T-helper 1 cell treated with Interleukin-12 subunit alpha and Interleukin-12 subunit beta and Interleukin-4 antibody, amounts not matched to agents 30 μg/mL and 1 μg/mL, for 36 hours (primary cell): ENCODE results near the gene KIF26B.
A peak's percentile ranks its signal among the peaks of the same experiment; 100 is the strongest.
"Not testable (repeated sequence)": the region's sequence is repeated elsewhere in the genome, so short reads cannot be mapped to it uniquely, and the experiment has no call there.

Experiments
- H3K27ac Mint-ChIP-seq: one replicate; pipeline ENCODE4 v1.8.0; 2021; ENCODE audit warnings: mild to moderate bottlenecking, mixed read lengths
- H3K27me3 Mint-ChIP-seq: one replicate; pipeline ENCODE4 v1.8.0; 2021; ENCODE audit warnings: low read depth, mixed read lengths
- H3K36me3 Mint-ChIP-seq: one replicate; pipeline ENCODE4 v1.8.0; 2021; ENCODE audit warnings: low read depth, mixed read lengths
- H3K4me1 Mint-ChIP-seq: one replicate; pipeline ENCODE4 v1.8.0; 2021; ENCODE audit warnings: low read depth, mixed read lengths
- H3K4me3 Mint-ChIP-seq: one replicate; pipeline ENCODE4 v1.8.0; 2021; ENCODE audit warnings: mild to moderate bottlenecking, moderate library complexity, mixed read lengths
- H3K9me3 Mint-ChIP-seq: one replicate; pipeline ENCODE4 v1.8.0; 2021; ENCODE audit warnings: mixed read lengths

KIF26B gene

GRCh38 chr1:245124644-245125043, 30.1 kb upstream of the KIF26B start:
- no peaks in the 10 kb centered on the region for H3K36me3 Mint-ChIP-seq
- H3K4me1 Mint-ChIP-seq = no peaks in the 10 kb centered on the region
- no peaks in the 10 kb centered on the region for H3K9me3 Mint-ChIP-seq
- H3K4me3 Mint-ChIP-seq = no peak overlapping the region
- no peak overlapping the region for H3K27ac Mint-ChIP-seq
- peaks cover 3% of the 10 kb centered on the region for H3K27me3 Mint-ChIP-seq

- Mint-ChIP-seq H3K4me1 (no peaks in the 10 kb centered on the region), H3K27ac (no peak overlapping the region), H3K27me3 (peaks cover 3% of the 10 kb centered on the region), H3K4me3 (no peak overlapping the region), H3K9me3 (no peaks in the 10 kb centered on the region), H3K36me3 (no peaks in the 10 kb centered on the region)
Measured at GRCh38 chr1:245126530-245126929, 28.3 kb upstream of the KIF26B start.

- peaks cover 3% of the 10 kb centered on the region for H3K27me3 Mint-ChIP-seq
- H3K36me3 Mint-ChIP-seq = no peaks in the 10 kb centered on the region
- H3K4me1 Mint-ChIP-seq = no peaks in the 10 kb centered on the region
- no peak overlapping the region for H3K4me3 Mint-ChIP-seq
- H3K9me3 Mint-ChIP-seq = no peaks in the 10 kb centered on the region
- no peak overlapping the region for H3K27ac Mint-ChIP-seq
Measured at GRCh38 chr1:245128381-245129101, 26.2 kb upstream of the KIF26B start.

DNA sequence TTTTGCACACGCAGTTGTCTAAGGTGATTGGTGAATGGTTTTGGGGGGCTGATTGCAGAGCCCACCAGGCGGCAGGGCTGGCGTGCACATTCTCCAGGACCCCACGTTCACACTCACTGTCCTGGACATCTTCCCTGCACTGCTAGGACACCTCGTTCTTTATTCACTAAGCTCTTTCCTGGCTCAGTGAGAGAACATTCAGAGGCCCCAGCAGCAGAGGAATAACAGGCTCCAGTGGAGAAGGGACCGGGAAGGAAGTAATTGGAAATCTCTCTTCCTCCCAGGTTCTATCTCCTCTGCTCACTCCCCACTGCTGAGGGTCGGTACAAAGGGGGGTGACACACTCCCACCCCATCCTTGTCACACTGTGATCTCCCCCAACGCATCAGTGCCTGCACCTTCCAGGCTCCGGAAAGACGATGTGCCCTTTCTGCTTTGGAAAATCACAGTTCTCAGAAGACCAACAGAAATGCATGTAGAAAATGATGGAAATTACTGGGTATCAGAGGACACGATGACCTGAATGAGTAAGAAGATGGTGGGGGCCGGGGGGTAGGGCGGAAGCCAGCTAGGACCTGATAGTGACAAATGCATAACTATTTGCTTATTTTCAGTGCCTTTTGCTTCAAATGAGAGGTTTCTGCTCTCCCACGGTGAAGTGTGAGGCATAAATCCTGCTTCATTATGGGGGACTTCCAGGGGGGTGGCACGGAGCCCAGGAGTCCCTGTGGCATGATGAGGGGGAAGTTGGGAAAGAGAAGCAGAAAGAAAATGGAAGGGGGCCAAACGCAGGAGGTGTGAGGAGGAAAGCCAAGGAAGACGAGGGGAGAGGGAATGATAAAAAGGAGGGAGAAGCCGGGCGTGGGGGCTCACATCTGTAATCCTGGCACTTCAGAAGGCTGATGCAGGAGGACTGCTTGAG, 25.2 kb upstream of the KIF26B start:
- Mint-ChIP-seq H3K27ac (no peak overlapping the region), H3K4me1 (no peaks in the 10 kb centered on the region), H3K9me3 (no peaks in the 10 kb centered on the region), H3K36me3 (no peaks in the 10 kb centered on the region), H3K27me3 (peaks cover 3% of the 10 kb centered on the region), H3K4me3 (no peak overlapping the region)

- H3K27me3 Mint-ChIP-seq, H3K4me3 Mint-ChIP-seq, H3K36me3 Mint-ChIP-seq, H3K27ac Mint-ChIP-seq, H3K4me1 Mint-ChIP-seq, H3K9me3 Mint-ChIP-seq: not testable (repeated sequence)
Measured at GRCh38 chr1:245130281-245131025, 24.3 kb upstream of the KIF26B start.

DNA sequence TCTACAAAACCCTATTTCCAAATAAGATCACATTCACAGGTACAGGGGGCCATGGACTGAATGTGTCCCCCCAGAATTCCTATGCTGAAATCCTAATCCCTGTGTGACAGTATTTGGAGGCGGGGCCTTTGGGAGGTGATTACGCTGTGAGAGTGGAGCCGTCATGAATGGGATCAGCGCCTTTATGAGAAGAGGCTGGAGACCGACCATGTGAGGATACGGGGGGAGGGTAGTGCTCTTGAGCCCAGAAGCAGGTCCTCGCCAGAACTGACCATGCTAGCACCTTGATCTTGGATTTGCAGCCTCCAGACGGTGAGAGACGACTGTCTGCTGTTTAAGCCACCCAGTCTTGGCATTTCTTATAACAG, 23.8 kb upstream of the KIF26B start:
- no peaks in the 10 kb centered on the region for H3K36me3 Mint-ChIP-seq
- no peaks in the 10 kb centered on the region for H3K9me3 Mint-ChIP-seq
- H3K27ac Mint-ChIP-seq = no peak overlapping the region
- no peak overlapping the region for H3K4me3 Mint-ChIP-seq
- no peaks in the 10 kb centered on the region for H3K4me1 Mint-ChIP-seq
- no peaks in the 10 kb centered on the region for H3K27me3 Mint-ChIP-seq

GRCh38 chr1:245132771-245133170, 22.0 kb upstream of the KIF26B start:
- Mint-ChIP-seq H3K4me1 (no peaks in the 10 kb centered on the region), H3K9me3 (no peaks in the 10 kb centered on the region), H3K27me3 (no peaks in the 10 kb centered on the region), H3K4me3 (no peak overlapping the region), H3K27ac (no peak overlapping the region), H3K36me3 (no peaks in the 10 kb centered on the region)

DNA sequence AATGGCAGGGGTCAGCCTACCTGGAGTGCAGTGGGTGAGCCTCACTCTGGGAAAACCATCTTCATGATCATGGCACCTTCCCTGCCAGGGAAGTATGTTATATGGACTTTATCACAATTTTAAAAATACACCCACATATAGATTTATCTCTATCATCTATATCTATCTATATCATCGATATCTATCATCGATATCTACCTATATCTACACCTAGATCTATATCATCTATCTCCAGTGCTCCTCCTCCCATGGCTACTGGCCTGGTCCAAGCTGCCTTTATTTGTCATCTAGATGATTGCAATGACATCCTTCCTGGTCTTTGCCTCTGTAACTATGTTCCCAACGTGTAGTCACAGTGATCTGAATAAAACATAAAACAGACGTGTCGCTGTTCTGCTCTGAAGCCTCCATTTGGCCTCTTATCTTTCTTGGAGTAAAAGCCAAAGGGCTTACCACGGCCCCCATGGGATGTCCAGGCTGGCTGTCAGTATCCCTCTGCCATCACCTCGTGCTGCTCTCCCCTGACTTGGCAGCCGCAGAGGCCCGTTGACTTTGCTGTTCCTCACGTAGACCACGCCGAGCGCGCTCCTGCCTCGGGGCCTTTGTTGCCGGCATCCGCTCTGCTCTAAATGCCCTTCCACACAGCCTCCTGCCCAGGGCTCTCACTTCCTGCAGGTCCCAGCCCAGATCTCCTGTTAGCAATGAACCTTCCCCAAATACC, 20.6 kb upstream of the KIF26B start:
- H3K9me3 Mint-ChIP-seq = no peaks in the 10 kb centered on the region
- no peaks in the 10 kb centered on the region for H3K27me3 Mint-ChIP-seq
- H3K4me1 Mint-ChIP-seq = no peaks in the 10 kb centered on the region
- no peak overlapping the region for H3K27ac Mint-ChIP-seq
- no peaks in the 10 kb centered on the region for H3K36me3 Mint-ChIP-seq
- no peak overlapping the region for H3K4me3 Mint-ChIP-seq

GRCh38 chr1:245142171-245142798, 12.5 kb upstream of the KIF26B start:
- H3K4me1 Mint-ChIP-seq = no peaks in the 10 kb centered on the region
- H3K27ac Mint-ChIP-seq = no peak overlapping the region
- peaks cover 3% of the 10 kb centered on the region for H3K27me3 Mint-ChIP-seq
- H3K9me3 Mint-ChIP-seq = no peaks in the 10 kb centered on the region
- H3K36me3 Mint-ChIP-seq = no peaks in the 10 kb centered on the region
- H3K4me3 Mint-ChIP-seq = no peak overlapping the region

DNA sequence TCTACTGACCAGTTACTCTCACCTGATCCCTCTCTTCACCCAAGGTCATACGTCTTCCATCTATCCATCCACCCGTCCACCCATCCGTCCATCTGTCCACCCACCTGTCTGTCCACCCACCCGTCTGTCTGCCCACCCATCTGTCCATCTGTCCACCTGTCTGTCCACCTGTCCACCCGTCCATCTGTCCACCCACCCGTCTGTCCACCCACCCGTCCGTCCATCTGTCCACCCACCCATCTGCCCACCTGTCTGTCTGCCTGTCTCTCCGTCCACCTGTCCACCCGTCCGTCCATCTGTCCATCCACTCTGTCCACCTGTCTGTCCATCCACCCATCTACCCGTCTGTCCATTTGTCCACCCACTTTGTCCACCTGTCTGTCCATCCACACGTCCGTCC, 11.8 kb upstream of the KIF26B start:
- H3K4me1 Mint-ChIP-seq = no peaks in the 10 kb centered on the region
- H3K9me3 Mint-ChIP-seq = no peaks in the 10 kb centered on the region
- peaks cover 3% of the 10 kb centered on the region for H3K27me3 Mint-ChIP-seq
- H3K36me3 Mint-ChIP-seq = no peaks in the 10 kb centered on the region
- no peak overlapping the region for H3K4me3 Mint-ChIP-seq
- no peak overlapping the region for H3K27ac Mint-ChIP-seq

GRCh38 chr1:245143849-245144248, 10.9 kb upstream of the KIF26B start:
- Mint-ChIP-seq H3K4me3 (no peak overlapping the region), H3K27me3 (peaks cover 6% of the 10 kb centered on the region), H3K9me3 (no peaks in the 10 kb centered on the region), H3K4me1 (no peaks in the 10 kb centered on the region), H3K36me3 (no peaks in the 10 kb centered on the region), H3K27ac (no peak overlapping the region)

DNA sequence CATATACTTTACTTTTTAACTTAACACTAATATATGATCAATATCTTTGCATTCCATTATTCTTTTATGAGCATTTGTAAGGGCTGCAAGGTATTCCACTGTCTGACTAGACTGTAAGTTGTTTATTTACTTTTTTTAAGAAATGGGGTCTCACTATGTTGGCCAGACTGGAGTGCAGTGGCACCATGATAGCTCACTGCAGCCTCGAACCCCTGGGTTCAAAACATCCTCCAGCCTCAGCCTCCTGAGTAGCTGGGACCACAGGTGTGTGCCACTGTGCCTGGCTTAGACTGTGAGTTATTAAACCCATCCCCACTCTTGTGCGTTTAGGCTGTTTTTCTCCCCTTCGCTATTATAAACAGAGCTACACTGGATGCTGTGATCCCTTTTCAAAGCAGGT, 6.7 kb upstream of the KIF26B start:
- no peak overlapping the region for H3K4me3 Mint-ChIP-seq
- H3K27me3 Mint-ChIP-seq = peaks cover 33% of the 10 kb centered on the region
- peaks cover 1% of the 10 kb centered on the region for H3K4me1 Mint-ChIP-seq
- no peak overlapping the region for H3K27ac Mint-ChIP-seq
- H3K9me3 Mint-ChIP-seq = no peaks in the 10 kb centered on the region
- no peaks in the 10 kb centered on the region for H3K36me3 Mint-ChIP-seq

- no peak overlapping the region for H3K4me3 Mint-ChIP-seq
- no peaks in the 10 kb centered on the region for H3K9me3 Mint-ChIP-seq
- peaks cover 41% of the 10 kb centered on the region for H3K27me3 Mint-ChIP-seq
- no peak overlapping the region for H3K27ac Mint-ChIP-seq
- peaks cover 9% of the 10 kb centered on the region for H3K4me1 Mint-ChIP-seq
- no peaks in the 10 kb centered on the region for H3K36me3 Mint-ChIP-seq
Measured at GRCh38 chr1:245148861-245149260, 5.9 kb upstream of the KIF26B start.

- Mint-ChIP-seq H3K27me3 (peaks cover 70% of the 10 kb centered on the region), H3K27ac (no peak overlapping the region), H3K4me3 (peak overlapping the region; percentile 74), H3K4me1 (peaks cover 18% of the 10 kb centered on the region), H3K9me3 (no peaks in the 10 kb centered on the region), H3K36me3 (no peaks in the 10 kb centered on the region)
Measured at GRCh38 chr1:245153081-245153551, 1.7 kb upstream of the KIF26B start.
